H9 (cell line): ENCODE measurements around the gene PRKCB. TPM values are rescaled to one million over a fixed set of nuclear protein-coding genes. Genes with fewer than 3 reads are reported as not detected.
"Not testable (repeated sequence)": the region's sequence is repeated elsewhere in the genome, so short reads cannot be mapped to it uniquely, and the experiment has no call there.

ENCODE experiments used
- DNase-seq: peaks from one replicate; pipeline ENCODE4 v3.0.0-alpha.2; 2017
- H2AFZ ChIP-seq: one replicate; pipeline ENCODE4 v1.6.1; 2013; ENCODE audit warnings: mild to moderate bottlenecking, low read length, control low read depth, moderate library complexity
- H2AK5ac ChIP-seq: 2 replicates; pipeline ENCODE4 v1.6.1; 2013; ENCODE audit warnings: low read length, control low read depth, mixed read lengths; ENCODE audit not compliant: insufficient read length
- H2BK120ac ChIP-seq: one replicate; pipeline ENCODE4 v1.6.1; 2013; ENCODE audit warnings: low read depth, mild to moderate bottlenecking, low read length, control low read depth, inconsistent platforms; ENCODE audit not compliant: poor library complexity, severe bottlenecking
- H2BK12ac ChIP-seq: 2 replicates; pipeline ENCODE4 v1.6.1; 2013; ENCODE audit warnings: low read length, control low read depth, mixed read lengths, low read depth; ENCODE audit not compliant: insufficient read length
- H2BK15ac ChIP-seq: 2 replicates; pipeline ENCODE4 v1.6.1; 2013; ENCODE audit warnings: low read depth, low read length, control low read depth
- H2BK20ac ChIP-seq: one replicate; pipeline ENCODE4 v1.6.1; 2013; ENCODE audit warnings: low read depth, mild to moderate bottlenecking, low read length, control low read depth, inconsistent platforms; ENCODE audit not compliant: poor library complexity, severe bottlenecking
- H2BK5ac ChIP-seq: 2 replicates; pipeline ENCODE4 v1.6.1; 2013; ENCODE audit warnings: low read length, control low read depth, mixed read lengths; ENCODE audit not compliant: insufficient read length
- H3K14ac ChIP-seq: 2 replicates; pipeline ENCODE4 v1.6.1; 2013; ENCODE audit warnings: low read length, control low read depth; ENCODE audit not compliant: insufficient read depth
- H3K18ac ChIP-seq: 2 replicates; pipeline ENCODE4 v1.6.1; 2013; ENCODE audit warnings: low read depth, mild to moderate bottlenecking, mixed read lengths, low read length, control low read depth; ENCODE audit not compliant: insufficient read length
- H3K23ac ChIP-seq: 2 replicates; pipeline ENCODE4 v1.6.1; 2013; ENCODE audit warnings: low read length, control low read depth, mixed read lengths, low read depth; ENCODE audit not compliant: insufficient read length
- H3K23me2 ChIP-seq: 2 replicates; pipeline ENCODE4 v1.6.1; 2013; ENCODE audit warnings: low read depth, mild to moderate bottlenecking, mixed read lengths, low read length, control low read depth; ENCODE audit not compliant: insufficient read length, poor library complexity, severe bottlenecking
- H3K27ac ChIP-seq: 2 replicates; pipeline ENCODE4 v1.5.1; 2013; ENCODE audit warnings: low read length, control low read depth, mixed read lengths, low read depth; ENCODE audit not compliant: insufficient read length
- H3K27me3 ChIP-seq: 2 replicates; pipeline ENCODE4 v1.6.1; 2013; ENCODE audit warnings: low read length, control low read depth, inconsistent platforms; ENCODE audit not compliant: insufficient read depth
- H3K4ac ChIP-seq: 2 replicates; pipeline ENCODE4 v1.6.1; 2013; ENCODE audit warnings: low read depth, mild to moderate bottlenecking, control low read depth, inconsistent platforms, low read length, moderate library complexity
- H3K4me1 ChIP-seq: 2 replicates; pipeline ENCODE4 v1.6.1; 2013; ENCODE audit warnings: low read length, control low read depth, inconsistent platforms; ENCODE audit not compliant: insufficient read depth
- H3K4me2 ChIP-seq: 2 replicates; pipeline ENCODE4 v1.6.1; 2013; ENCODE audit warnings: low read length, control low read depth, mixed read lengths; ENCODE audit not compliant: insufficient read length, insufficient read depth
- H3K56ac ChIP-seq: 2 replicates; pipeline ENCODE4 v1.6.1; 2013; ENCODE audit warnings: low read depth, mild to moderate bottlenecking, mixed read lengths, low read length, control low read depth; ENCODE audit not compliant: insufficient read length
- H3K79me1 ChIP-seq: 2 replicates; pipeline ENCODE4 v1.6.1; 2013; ENCODE audit warnings: low read depth, mild to moderate bottlenecking, moderate library complexity, low read length, control low read depth, inconsistent platforms; ENCODE audit not compliant: insufficient read depth, poor library complexity, severe bottlenecking
- H3K79me2 ChIP-seq: 2 replicates; pipeline ENCODE4 v1.6.1; 2013; ENCODE audit warnings: low read length, control low read depth, inconsistent platforms; ENCODE audit not compliant: insufficient read depth
- H3K9ac ChIP-seq: 2 replicates; pipeline ENCODE4 v1.6.1; 2013; ENCODE audit warnings: low read length, control low read depth, mixed read lengths; ENCODE audit not compliant: insufficient read length; ENCODE audit errors: extremely low read depth
- H3K9me3 ChIP-seq: one replicate; pipeline ENCODE4 v1.6.1; 2013; ENCODE audit warnings: low read depth, low read length, inconsistent platforms; ENCODE audit not compliant: control insufficient read depth
- H3T11ph ChIP-seq: one replicate; pipeline ENCODE4 v1.6.1; 2013; ENCODE audit warnings: mild to moderate bottlenecking, low read length, control low read depth, inconsistent platforms
- H4K20me1 ChIP-seq: one replicate; pipeline ENCODE4 v1.6.1; 2013; ENCODE audit not compliant: control insufficient read depth, insufficient read length, insufficient read depth
- H4K5ac ChIP-seq: 2 replicates; pipeline ENCODE4 v1.6.1; 2013; ENCODE audit warnings: low read depth, mild to moderate bottlenecking, mixed read lengths, low read length, control low read depth; ENCODE audit not compliant: insufficient read length
- H4K8ac ChIP-seq: replicated peaks from 2 replicates; pipeline ENCODE4 v1.6.1; 2013; ENCODE audit warnings: low read length, control low read depth, mixed read lengths, low read depth; ENCODE audit not compliant: insufficient read length
- H4K91ac ChIP-seq: 2 replicates; pipeline ENCODE4 v1.6.1; 2013; ENCODE audit warnings: low read depth, mild to moderate bottlenecking, moderate library complexity, mixed read lengths, low read length, control low read depth; ENCODE audit not compliant: insufficient read length
- H3K27ac Mint-ChIP-seq, 3 experiments: 2 replicates in 2 of 3; 3 replicates in 1 of 3; pipeline ENCODE4 v1.8.0; 2020 to 2021; ENCODE audit warnings: mixed read lengths in 3 of 3, mild to moderate bottlenecking in 1 of 3, moderate library complexity in 1 of 3
- H3K27me3 Mint-ChIP-seq: 2 replicates; pipeline ENCODE4 v1.8.0; 2021; ENCODE audit warnings: low read depth, mild to moderate bottlenecking, moderate library complexity, mixed read lengths
- H3K36me3 Mint-ChIP-seq, 3 experiments: 2 replicates in 2 of 3; 3 replicates in 1 of 3; pipeline ENCODE4 v1.8.0; 2020 to 2021; ENCODE audit warnings: low read depth in 3 of 3, mixed read lengths in 3 of 3; ENCODE audit not compliant: insufficient read depth in 1 of 3
- H3K4me1 Mint-ChIP-seq, 2 experiments: 2 replicates each; pipeline ENCODE4 v1.8.0; 2020; ENCODE audit warnings: mixed read lengths in 2 of 2
- H3K4me3 Mint-ChIP-seq, 2 experiments: 2 replicates in 1 of 2; 3 replicates in 1 of 2; pipeline ENCODE4 v1.8.0; 2020 to 2021; ENCODE audit warnings: mild to moderate bottlenecking in 2 of 2, mixed read lengths in 2 of 2, moderate library complexity in 1 of 2
- H3K9me3 Mint-ChIP-seq, 2 experiments: 2 replicates in 1 of 2; 3 replicates in 1 of 2; pipeline ENCODE4 v1.8.0; 2020; ENCODE audit warnings: mild to moderate bottlenecking in 2 of 2, mixed read lengths in 2 of 2, moderate library complexity in 1 of 2
- WGBS: extraction: QIAGEN DNeasy Blood & Tissue Kit; methylation state at CpG from one replicate; pipeline ENCODE4 v1.1.7; 2013; ENCODE audit warnings: missing lambda C conversion rate, low lambda C conversion rate, mixed read lengths; ENCODE audit not compliant: insufficient read length; ENCODE audit errors: extremely low coverage; 5-methylcytosine and 5-hydroxymethylcytosine counted together
- total RNA-seq: library from RNA; stranded (reverse); gene quantifications from 2 replicates; pipeline ENCODE4 v1.2.1, GENCODE V29; 2021
- TF ChIP-seq, protein P1 (sequence below): fragments of 200-600 bp; sonication (generic); conservative IDR thresholded peaks from 3 replicates; pipeline ENCODE4 v1.8.0; 2021; ENCODE audit warnings: antibody characterized with exemption, mild to moderate bottlenecking

Gene PRKCB
- total RNA-seq, 1 experiment from 2014 or later = 7.0 TPM

- no peak overlapping the region for H3K4me2 ChIP-seq
- no peak overlapping the region for H3K56ac ChIP-seq
- no peak overlapping the region for H2BK20ac ChIP-seq
- H3K23me2 ChIP-seq = no peaks in the 10 kb centered on the region
- no peak overlapping the region for H3K18ac ChIP-seq
- H4K5ac ChIP-seq = no peak overlapping the region
- no peak overlapping the region for H3K27ac ChIP-seq
- no peak overlapping the region for H2BK12ac ChIP-seq
- H3K27me3 ChIP-seq = no peaks in the 10 kb centered on the region
- no peak overlapping the region for H3K9ac ChIP-seq
- H3K4me3 Mint-ChIP-seq = no peak overlapping the region
- peaks cover 15 to 18% of the 10 kb centered on the region in 2 experiments for H3K4me1 Mint-ChIP-seq
- H4K8ac ChIP-seq = no peak overlapping the region
- TF ChIP-seq, protein P1, sequence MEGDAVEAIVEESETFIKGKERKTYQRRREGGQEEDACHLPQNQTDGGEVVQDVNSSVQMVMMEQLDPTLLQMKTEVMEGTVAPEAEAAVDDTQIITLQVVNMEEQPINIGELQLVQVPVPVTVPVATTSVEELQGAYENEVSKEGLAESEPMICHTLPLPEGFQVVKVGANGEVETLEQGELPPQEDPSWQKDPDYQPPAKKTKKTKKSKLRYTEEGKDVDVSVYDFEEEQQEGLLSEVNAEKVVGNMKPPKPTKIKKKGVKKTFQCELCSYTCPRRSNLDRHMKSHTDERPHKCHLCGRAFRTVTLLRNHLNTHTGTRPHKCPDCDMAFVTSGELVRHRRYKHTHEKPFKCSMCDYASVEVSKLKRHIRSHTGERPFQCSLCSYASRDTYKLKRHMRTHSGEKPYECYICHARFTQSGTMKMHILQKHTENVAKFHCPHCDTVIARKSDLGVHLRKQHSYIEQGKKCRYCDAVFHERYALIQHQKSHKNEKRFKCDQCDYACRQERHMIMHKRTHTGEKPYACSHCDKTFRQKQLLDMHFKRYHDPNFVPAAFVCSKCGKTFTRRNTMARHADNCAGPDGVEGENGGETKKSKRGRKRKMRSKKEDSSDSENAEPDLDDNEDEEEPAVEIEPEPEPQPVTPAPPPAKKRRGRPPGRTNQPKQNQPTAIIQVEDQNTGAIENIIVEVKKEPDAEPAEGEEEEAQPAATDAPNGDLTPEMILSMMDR = no peak; the same call in 2 of the 3 replicates
- H4K20me1 ChIP-seq = no peaks in the 10 kb centered on the region
- H3K9me3 ChIP-seq = no peaks in the 10 kb centered on the region
- H3K79me2 ChIP-seq = no peaks in the 10 kb centered on the region
- H3T11ph ChIP-seq = no peak overlapping the region
- H3K14ac ChIP-seq = no peak overlapping the region
- no CpG with 5 or more reads among the region's 5 CpGs for WGBS
- no peaks in the 10 kb centered on the region for H3K79me1 ChIP-seq
- H3K27me3 Mint-ChIP-seq = no peaks in the 10 kb centered on the region
- H3K4ac ChIP-seq = no peak overlapping the region
- H3K27ac Mint-ChIP-seq = no peak overlapping the region; a peak in 1 of 7 replicates
- 0 out of 7 replicates have a peak, but pooled peaks cover 0 to 1% (median 0%) of the 10 kb centered on the region in 3 experiments for H3K36me3 Mint-ChIP-seq
- H2AFZ ChIP-seq = no peak overlapping the region
- peaks cover 5% of the 10 kb centered on the region; the same call in 1 of the 2 replicates for H3K4me1 ChIP-seq
- no peak overlapping the region for H4K91ac ChIP-seq
- no peak overlapping the region for H2BK120ac ChIP-seq
- no peaks in the 10 kb centered on the region for H3K9me3 Mint-ChIP-seq
- H2AK5ac ChIP-seq = no peak overlapping the region
- H2BK5ac ChIP-seq = no peak overlapping the region
- H3K23ac ChIP-seq = no peak overlapping the region
- DNase-seq = no peak
- no peak overlapping the region for H2BK15ac ChIP-seq
Measured at GRCh38 chr16:24151482-24151939, 315.7 kb downstream of the PRKCB start.

DNA sequence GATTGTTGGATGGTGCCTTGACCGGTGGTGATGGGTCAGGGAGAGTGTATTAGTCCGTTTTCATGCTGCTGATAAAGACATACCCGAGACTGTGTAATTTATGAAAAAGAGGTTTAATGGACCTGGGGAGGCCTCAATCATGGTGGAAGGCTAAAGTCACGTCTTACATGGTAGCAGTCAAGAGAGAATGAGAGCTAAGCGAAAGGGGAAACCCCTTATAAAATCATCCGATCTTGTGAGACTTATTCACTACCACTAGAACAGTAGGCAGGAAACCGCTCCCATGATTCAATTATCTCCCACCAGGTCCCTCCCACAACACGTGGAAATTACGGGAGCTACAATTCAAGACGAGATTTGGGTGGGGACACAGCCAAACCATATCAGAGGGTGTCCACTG, 316.3 kb downstream of the PRKCB start:
- not testable (repeated sequence) for H2BK5ac ChIP-seq, H3K23ac ChIP-seq, H2BK15ac ChIP-seq, H3K27me3 ChIP-seq, H2BK120ac ChIP-seq, H3K27ac Mint-ChIP-seq, H3K27me3 Mint-ChIP-seq, H3K18ac ChIP-seq, H3K36me3 Mint-ChIP-seq, H4K91ac ChIP-seq, H2BK12ac ChIP-seq, H3K4me1 ChIP-seq, H4K5ac ChIP-seq, H3T11ph ChIP-seq, H3K9me3 ChIP-seq, DNase-seq, H3K4me3 Mint-ChIP-seq, H3K56ac ChIP-seq, H2AK5ac ChIP-seq, H3K27ac ChIP-seq, H3K23me2 ChIP-seq, H3K4me2 ChIP-seq, H3K14ac ChIP-seq, H4K8ac ChIP-seq, H4K20me1 ChIP-seq, H2BK20ac ChIP-seq, H2AFZ ChIP-seq, H3K4ac ChIP-seq, H3K79me2 ChIP-seq, H3K9me3 Mint-ChIP-seq, H3K9ac ChIP-seq, H3K79me1 ChIP-seq
- H3K4me1 Mint-ChIP-seq = peaks cover 15 to 18% of the 10 kb centered on the region in 2 experiments
- no CpG with 5 or more reads among the region's 10 CpGs for WGBS
